ENCODE results near the gene GUCY1A2.
"Not testable (repeated sequence)": the region's sequence is repeated elsewhere in the genome, so short reads cannot be mapped to it uniquely, and the experiment has no call there.

The GUCY1A2 gene

GRCh38 chr11:106939157-106939556, 79.1 kb downstream of the GUCY1A2 start:
- no peak for DNase-seq

- DNase-seq = no peak
Observed at GRCh38 chr11:106937111-106937510, 81.2 kb downstream of the GUCY1A2 start.

- no peak for DNase-seq
Observed at GRCh38 chr11:106925245-106925644, 93.0 kb downstream of the GUCY1A2 start.

- no peak for DNase-seq
Observed at GRCh38 chr11:106920899-106921509, 97.3 kb downstream of the GUCY1A2 start.

GRCh38 chr11:106917973-106918372, 100.3 kb downstream of the GUCY1A2 start:
- no peak for DNase-seq

GRCh38 chr11:106914409-106914808, 103.9 kb downstream of the GUCY1A2 start:
- no peak for DNase-seq

GRCh38 chr11:106913141-106913540, 105.1 kb downstream of the GUCY1A2 start:
- no peak for DNase-seq

GRCh38 chr11:106904826-106905225, 113.5 kb downstream of the GUCY1A2 start:
- no peak for DNase-seq

- no peak for DNase-seq
Observed at GRCh38 chr11:106889718-106890117, 128.6 kb downstream of the GUCY1A2 start.

- DNase-seq = no peak
Observed at GRCh38 chr11:106888386-106888785, 129.9 kb downstream of the GUCY1A2 start.

- not testable (repeated sequence) for DNase-seq
Observed at GRCh38 chr11:106883693-106884092, 134.6 kb downstream of the GUCY1A2 start.

- DNase-seq = no peak
Observed at GRCh38 chr11:106879832-106880546, 138.3 kb downstream of the GUCY1A2 start.

- DNase-seq = no peak
Observed at GRCh38 chr11:106879029-106879428, 139.2 kb downstream of the GUCY1A2 start.

GRCh38 chr11:106875013-106875412, 143.3 kb downstream of the GUCY1A2 start:
- DNase-seq = no peak

- DNase-seq = no peak
Observed at GRCh38 chr11:106872246-106872645, 146.0 kb downstream of the GUCY1A2 start.

GRCh38 chr11:106858200-106858599, 160.1 kb downstream of the GUCY1A2 start:
- DNase-seq = no peak

- no peak for DNase-seq
Observed at GRCh38 chr11:106856566-106856965, 161.7 kb downstream of the GUCY1A2 start.

GRCh38 chr11:106854429-106854828, 163.8 kb downstream of the GUCY1A2 start:
- no peak for DNase-seq

- no peak for DNase-seq
Observed at GRCh38 chr11:106853850-106854401, 164.3 kb downstream of the GUCY1A2 start.

GRCh38 chr11:106852779-106853178, 165.5 kb downstream of the GUCY1A2 start:
- DNase-seq = no peak

GRCh38 chr11:106848526-106848925, 169.8 kb downstream of the GUCY1A2 start:
- no peak for DNase-seq

GRCh38 chr11:106842134-106842533, 176.1 kb downstream of the GUCY1A2 start:
- DNase-seq = no peak

GRCh38 chr11:106840947-106841346, 177.3 kb downstream of the GUCY1A2 start:
- no peak for DNase-seq

- DNase-seq = no peak
Observed at GRCh38 chr11:106840146-106840545, 178.1 kb downstream of the GUCY1A2 start.
